H1 (cell line): ENCODE data around the gene ZNFX1. TPM values are rescaled to one million over a fixed set of nuclear protein-coding genes. Genes with fewer than 3 reads are reported as not detected.
A peak's percentile ranks its signal among the peaks of the same experiment; 100 is the strongest.

Experiments
- CTCF ChIA-PET: fragments of 300-600 bp; sonication (Branson Sonifier 250); formaldehyde crosslinking; loops from one replicate; lab custom pipeline; 2021; ENCODE audit not compliant: partially characterized antibody; lab: Charles Lee
- POLR2A ChIA-PET: fragments of 300-600 bp; sonication (Branson Sonifier 250); formaldehyde crosslinking; loops from one replicate; lab custom pipeline; 2021; ENCODE audit warnings: inconsistent platforms; ENCODE audit not compliant: partially characterized antibody; lab: Charles Lee
- DNase-seq, 2 experiments: peaks; one replicate each; pipeline versions ENCODE4 v3.0.0 to v3.0.0-alpha.2; 2010 to 2022; ENCODE audit warnings: low spot score in 2 of 2, low read depth in 1 of 2, mixed read lengths in 1 of 2
- FAIRE-seq: peaks from 2 replicates; lab custom pipeline; 2011; peaks lifted over from hg19 to GRCh38; lab: Jason Lieb, UNC
- H2AFZ ChIP-seq: 2 replicates; pipeline ENCODE4 v1.8.1; 2012; ENCODE audit warnings: low read length, inconsistent platforms
- H2AK5ac ChIP-seq: 2 replicates; pipeline ENCODE4 v1.6.1; 2013; ENCODE audit warnings: low read depth, low read length
- H2BK120ac ChIP-seq: replicated peaks from 2 replicates; pipeline ENCODE3; 2013; ENCODE audit warnings: low read depth, low read length, inconsistent platforms
- H2BK12ac ChIP-seq: 2 replicates; pipeline ENCODE4 v1.6.1; 2013; ENCODE audit warnings: low read depth, low read length
- H2BK15ac ChIP-seq: 2 replicates; pipeline ENCODE4 v1.6.1; 2013; ENCODE audit warnings: low read length
- H2BK20ac ChIP-seq: 2 replicates; pipeline ENCODE4 v1.6.1; 2013; ENCODE audit warnings: low read length
- H2BK5ac ChIP-seq: 2 replicates; pipeline ENCODE4 v1.6.1; 2013; ENCODE audit warnings: low read depth, low read length
- H3K14ac ChIP-seq: 2 replicates; pipeline ENCODE4 v1.6.1; 2013; ENCODE audit warnings: inconsistent platforms; ENCODE audit not compliant: insufficient read length
- H3K18ac ChIP-seq: 2 replicates; pipeline ENCODE4 v1.6.1; 2013; ENCODE audit warnings: low read length; ENCODE audit errors: extremely low read depth
- H3K23ac ChIP-seq: 2 replicates; pipeline ENCODE4 v1.6.1; 2013; ENCODE audit warnings: inconsistent platforms; ENCODE audit not compliant: insufficient read length
- H3K23me2 ChIP-seq: 2 replicates; pipeline ENCODE4 v1.6.1; 2013; ENCODE audit warnings: low read depth, low read length
- H3K27ac ChIP-seq: 2 replicates; pipeline ENCODE4 v1.6.1; 2011; ENCODE audit warnings: low read depth, low read length, inconsistent platforms
- H3K27me3 ChIP-seq, 4 experiments: replicated peaks in 1 of 4; 1 replicate in 1 of 4; 2 replicates in 3 of 4; pipeline versions ENCODE4 v1.6.1 to v1.8.1; 2011 to 2013; ENCODE audit warnings: low read length in 3 of 4, mild to moderate bottlenecking in 3 of 4, inconsistent platforms in 2 of 4, mixed read lengths in 2 of 4, moderate library complexity in 1 of 4; ENCODE audit not compliant: control insufficient read depth in 3 of 4, insufficient read depth in 3 of 4; ENCODE audit errors: extremely low read depth in 1 of 4
- H3K36me3 ChIP-seq, 4 experiments: 2 replicates each; pipeline versions ENCODE4 v1.6.1 to v1.8.1; 2011 to 2013; ENCODE audit warnings: mild to moderate bottlenecking in 4 of 4, low read length in 3 of 4, moderate library complexity in 2 of 4, control low read depth in 1 of 4, inconsistent platforms in 1 of 4; ENCODE audit not compliant: insufficient read depth in 4 of 4, control insufficient read depth in 2 of 4
- H3K4ac ChIP-seq: replicated peaks from 2 replicates; pipeline ENCODE3; 2013; ENCODE audit warnings: low read length, low read depth, mixed read lengths, inconsistent platforms; ENCODE audit not compliant: insufficient read length
- H3K4me1 ChIP-seq, 4 experiments: replicated peaks in 1 of 4; 1 replicate in 1 of 4; 2 replicates in 3 of 4; pipeline versions ENCODE4 v1.6.1 to v1.8.1; 2011 to 2013; ENCODE audit warnings: low read length in 3 of 4, inconsistent platforms in 2 of 4, mixed read lengths in 1 of 4; ENCODE audit not compliant: insufficient read depth in 4 of 4, control insufficient read depth in 3 of 4
- H3K4me2 ChIP-seq, 2 experiments: 2 replicates each; pipeline versions ENCODE4 v1.6.1 to v1.8.1; 2011 to 2013; ENCODE audit warnings: low read depth in 2 of 2, low read length in 2 of 2, control low read depth in 1 of 2, inconsistent platforms in 1 of 2, mild to moderate bottlenecking in 1 of 2; ENCODE audit not compliant: insufficient read depth in 1 of 2
- H3K4me3 ChIP-seq, 4 experiments: fragments of 200-600, 300-600 bp in 1 of 4; sonication (generic), shearing (Covaris generic), sonication (Bioruptor Twin) in 1 of 4; 2 replicates each; pipeline versions ENCODE4 v1.5.1 to v1.8.1; 2011 to 2016; ENCODE audit warnings: low read length in 4 of 4, low read depth in 3 of 4, control low read depth in 2 of 4, inconsistent platforms in 2 of 4, mild to moderate bottlenecking in 2 of 4, mixed read lengths in 1 of 4, moderate library complexity in 1 of 4; ENCODE audit not compliant: insufficient read depth in 2 of 4; ENCODE audit errors: extremely low read depth in 1 of 4
- H3K56ac ChIP-seq: replicated peaks from 2 replicates; pipeline ENCODE3; 2013; ENCODE audit warnings: low read depth, mild to moderate bottlenecking, mixed read lengths, low read length, inconsistent platforms; ENCODE audit not compliant: insufficient read length
- H3K79me1 ChIP-seq: 2 replicates; pipeline ENCODE4 v1.6.1; 2013; ENCODE audit warnings: low read depth, low read length, control low read depth
- H3K79me2 ChIP-seq, 2 experiments: 2 replicates each; pipeline versions ENCODE4 v1.6.1 to v1.8.1; 2012 to 2013; ENCODE audit warnings: low read length in 2 of 2, mild to moderate bottlenecking in 2 of 2, inconsistent platforms in 1 of 2; ENCODE audit not compliant: insufficient read depth in 2 of 2, control insufficient read depth in 1 of 2
- H3K9ac ChIP-seq, 4 experiments: replicated peaks in 1 of 4; 1 replicate in 1 of 4; 2 replicates in 3 of 4; pipeline versions ENCODE4 v1.6.1 to v1.8.1; 2011 to 2013; ENCODE audit warnings: low read depth in 3 of 4, low read length in 3 of 4, control low read depth in 2 of 4, mild to moderate bottlenecking in 2 of 4, moderate library complexity in 2 of 4, inconsistent platforms in 1 of 4; ENCODE audit errors: extremely low read depth in 1 of 4
- H3K9me3 ChIP-seq, 2 experiments: 2 replicates each; pipeline versions ENCODE4 v1.6.1 to v1.8.1; 2012 to 2013; ENCODE audit warnings: mild to moderate bottlenecking in 2 of 2, moderate library complexity in 2 of 2, control low read depth in 1 of 2, inconsistent platforms in 1 of 2, low read depth in 1 of 2, low read length in 1 of 2, mixed read lengths in 1 of 2; ENCODE audit not compliant: insufficient read depth in 2 of 2
- H4K20me1 ChIP-seq, 2 experiments: replicated peaks in 1 of 2; 2 replicates each; pipeline versions ENCODE3 to v1.8.1; 2011 to 2013; ENCODE audit warnings: inconsistent platforms in 2 of 2, low read length in 2 of 2, mild to moderate bottlenecking in 1 of 2; ENCODE audit not compliant: insufficient read depth in 2 of 2, control insufficient read depth in 1 of 2
- H4K5ac ChIP-seq: 2 replicates; pipeline ENCODE4 v1.6.1; 2013; ENCODE audit warnings: low read length, low read depth, mixed read lengths, inconsistent platforms; ENCODE audit not compliant: insufficient read length
- H4K8ac ChIP-seq: 2 replicates; pipeline ENCODE4 v1.8.0; 2013; ENCODE audit warnings: mild to moderate bottlenecking, moderate library complexity, low read length, inconsistent platforms; ENCODE audit not compliant: insufficient read depth; ENCODE audit errors: extremely low read depth
- H4K91ac ChIP-seq: replicated peaks from 2 replicates; pipeline ENCODE3; 2013; ENCODE audit warnings: low read length, mixed read lengths, inconsistent platforms; ENCODE audit not compliant: insufficient read length
- EP300 ChIP-seq, 2 experiments: IDR thresholded peaks; 1 replicate in 1 of 2; 2 replicates in 1 of 2; pipeline ENCODE4 v1.6.1; 2011 to 2012; ENCODE audit warnings: low read depth in 2 of 2, low read length in 2 of 2, mild to moderate bottlenecking in 2 of 2, borderline replicate concordance in 1 of 2, inconsistent platforms in 1 of 2, moderate library complexity in 1 of 2
- FOSL1 ChIP-seq: IDR thresholded peaks from 2 replicates; pipeline ENCODE4 v1.6.1; 2011; ENCODE audit warnings: mild to moderate bottlenecking, low read depth, low read length, moderate library complexity; ENCODE audit not compliant: insufficient read depth
- MAFK ChIP-seq: IDR thresholded peaks from 2 replicates; pipeline ENCODE4 v1.6.1; 2012; ENCODE audit warnings: low read depth, mild to moderate bottlenecking, improper control_type of control experiment, low read length
- MAX ChIP-seq: IDR thresholded peaks from 2 replicates; pipeline ENCODE4 v1.6.1; 2012; ENCODE audit warnings: inconsistent platforms
- SIX5 ChIP-seq: IDR thresholded peaks from 2 replicates; pipeline ENCODE4 v1.6.1; 2011; ENCODE audit warnings: mild to moderate bottlenecking, low read depth, low read length
- SP1 ChIP-seq: IDR thresholded peaks from 2 replicates; pipeline ENCODE4 v1.6.1; 2011; ENCODE audit warnings: low read depth, low read length
- WGBS, 2 experiments: shearing (Covaris generic) in 1 of 2; methylation state at CpG; one replicate each; pipeline versions ENCODE4 v1.1.6 to v1.1.7; 2013 to 2015; ENCODE audit warnings: low lambda C conversion rate in 2 of 2, mixed read lengths in 2 of 2, inconsistent platforms in 1 of 2, low coverage in 1 of 2, missing lambda C conversion rate in 1 of 2; ENCODE audit not compliant: insufficient replicate concordance in 2 of 2, insufficient coverage in 1 of 2, insufficient read length in 1 of 2; ENCODE audit errors: extremely low coverage in 1 of 2, missing lambda C conversion rate in 1 of 2; 5-methylcytosine and 5-hydroxymethylcytosine counted together
- polyA plus RNA-seq, 7 experiments: library from polyadenylated mRNA; depleted of rRNA in 3 of 7; stranded (reverse) in 5 of 7; unstranded in 2 of 7; fragments of >200 nt in 5 of 7; fragments of 200-250 nt in 2 of 7; gene quantifications; 1 replicate in 5 of 7; 2 replicates in 1 of 7; 4 replicates in 1 of 7; pipeline versions ENCODE4 v1.2.1 to v1.2.3, GENCODE V29; 2011 to 2013; ENCODE audit warnings: missing spikeins in 2 of 7, mixed read lengths in 2 of 7
- total RNA-seq: library from RNA; stranded (reverse); fragmentation: NEBNext Ultra II Directional; extraction: Animal tissue kit (Norgen Biotek cat#: 25700); gene quantifications from 2 replicates; pipeline ENCODE4 v1.2.1, GENCODE V29; 2021

ZNFX1 gene
- total and polyA plus RNA-seq, 2 of the 8 experiments (the other 6 are each of a cell fraction or from before 2014, with no cell fraction given) = 3.1 to 11.3 TPM

- Histone ChIP-seq H3K79me1 (peaks cover 3% of the 10 kb centered on the region), H3K4me2 (peak overlapping the region; percentile 97), H3K79me2 (peaks cover 50 to 80% of the 10 kb centered on the region in 2 experiments), H3K4me3 (peak overlapping the region; percentile 73 to 97 (median 92)), H2BK20ac (no peak overlapping the region), H4K20me1 (peaks cover 38 to 46% of the 10 kb centered on the region in 2 experiments), H3K18ac (peak overlapping the region; percentile 92), H4K5ac (peak overlapping the region; percentile 94), H2BK12ac (no peak overlapping the region), H3K23me2 (peaks cover 37% of the 10 kb centered on the region), H3K27ac (peak overlapping the region; percentile 94), H2BK120ac (peak overlapping the region; percentile 3), H3K36me3 (peaks cover 49 to 63% (median 55%) of the 10 kb centered on the region in 4 experiments), H4K8ac (peak overlapping the region; percentile 76; the same call in 1 of the 2 replicates), H3K9ac (peak overlapping the region; percentile 89 to 98 (median 96)), H3K4me1 (peaks cover 0 to 10% (median 5%) of the 10 kb centered on the region in 4 experiments; a peak in 3 of 7 replicates), H3K23ac (no peak overlapping the region), H3K56ac (peak overlapping the region; percentile 82), H3K4ac (peak overlapping the region; percentile 96), H2BK15ac (no peak overlapping the region), H2AK5ac (peak overlapping the region; percentile 55), H2AFZ (no peak overlapping the region), H2BK5ac (peak overlapping the region; percentile 99), H3K27me3 (peaks cover 0 to 1% (median 0%) of the 10 kb centered on the region in 4 experiments; a peak in 1 of 7 replicates), H3K9me3 (no peaks in the 10 kb centered on the region), H3K14ac (peak overlapping the region; percentile 32), H4K91ac (peak overlapping the region; percentile 97)
- CTCF ChIA-PET = interaction anchor here (1.0 to 4.7 kb wide), 2 partner anchors 41 to 44 kb away, joined by 3 to 53 read pairs; no protein-coding TSS in a partner anchor
- POLR2A ChIA-PET = interaction anchor here (0.6 to 18.5 kb wide), 17 partner anchors 11 to 317 kb away, joined by 3 to 1132 read pairs (median 5); partner anchors contain the start of gene STAU1
- FAIRE-seq = no peak
- no peak for DNase-seq
- 3% methylated on average over 32 of the region's 33 CpGs; no CpG with 5 or more reads in 1 of the 2 experiments for WGBS, 2 experiments
- TF ChIP-seq MAX = peak; percentile 33
- no peak for TF ChIP-seq FOSL1
- TF ChIP-seq MAFK = no peak
- TF ChIP-seq SP1 = no peak
- TF ChIP-seq SIX5 = no peak
- no peak for TF ChIP-seq EP300 (IDR thresholded peaks at IDR 0.05; ENCODE audit: borderline replicate concordance in 1 of 2, low read depth in 2 of 2, low read length in 2 of 2)
Observed at GRCh38 chr20:49278818-49279676, 1.2 kb upstream of the ZNFX1 start.
